Muscle of leg (tissue), 11 donors: ENCODE data around the gene VAV2. TPM values are rescaled to one million over a fixed set of nuclear protein-coding genes. Genes with fewer than 3 reads are reported as not detected.
A peak's percentile ranks its signal among the peaks of the same experiment; 100 is the strongest.

Experiments
- DNase-seq: peaks from one replicate; pipeline ENCODE4 v3.0.0; 2013
- H3K27ac ChIP-seq: one replicate; pipeline ENCODE4 v1.5.1; 2013; ENCODE audit warnings: mild to moderate bottlenecking, low read length, control low read depth
- H3K27me3 ChIP-seq: one replicate; pipeline ENCODE4 v1.6.1; 2013; ENCODE audit warnings: low read length; ENCODE audit not compliant: control insufficient read depth, insufficient read depth
- H3K36me3 ChIP-seq: one replicate; pipeline ENCODE4 v1.6.1; 2013; ENCODE audit warnings: low read length; ENCODE audit not compliant: control insufficient read depth, insufficient read depth
- H3K4me1 ChIP-seq: one replicate; pipeline ENCODE4 v1.6.1; 2013; ENCODE audit warnings: low read length; ENCODE audit not compliant: control insufficient read depth, insufficient read depth
- H3K4me3 ChIP-seq: one replicate; pipeline ENCODE4 v1.5.1; 2013; ENCODE audit warnings: low read length, control low read depth
- H3K9me3 ChIP-seq: replicated peaks from 2 replicates; pipeline ENCODE4 v1.6.1; 2013; ENCODE audit warnings: low read depth, low read length; ENCODE audit not compliant: control insufficient read depth
- WGBS: methylation state at CpG from one replicate; pipeline ENCODE4 v1.1.5; 2013; ENCODE audit warnings: missing lambda C conversion rate; ENCODE audit not compliant: insufficient coverage; 5-methylcytosine and 5-hydroxymethylcytosine counted together
- polyA plus RNA-seq, 8 donors: library from polyadenylated mRNA; unstranded; fragments of 120-200 nt; gene quantifications; one replicate each; pipeline versions ENCODE4 v1.2.1 to v1.2.3, GENCODE V29; 2013; ENCODE audit warnings: inconsistent platforms in 1 of 8, low replicate concordance in 1 of 8; ENCODE audit not compliant: insufficient read length in 8 of 8, insufficient read depth in 1 of 8
- total RNA-seq: library from RNA; stranded (reverse); fragments of 120-200 nt; gene quantifications from one replicate; pipeline ENCODE4 v1.2.4, GENCODE V29; 2013

The VAV2 gene
- total and polyA plus RNA-seq, 9 donors = 7.4 to 19.1 (median 16.0) TPM

DNA sequence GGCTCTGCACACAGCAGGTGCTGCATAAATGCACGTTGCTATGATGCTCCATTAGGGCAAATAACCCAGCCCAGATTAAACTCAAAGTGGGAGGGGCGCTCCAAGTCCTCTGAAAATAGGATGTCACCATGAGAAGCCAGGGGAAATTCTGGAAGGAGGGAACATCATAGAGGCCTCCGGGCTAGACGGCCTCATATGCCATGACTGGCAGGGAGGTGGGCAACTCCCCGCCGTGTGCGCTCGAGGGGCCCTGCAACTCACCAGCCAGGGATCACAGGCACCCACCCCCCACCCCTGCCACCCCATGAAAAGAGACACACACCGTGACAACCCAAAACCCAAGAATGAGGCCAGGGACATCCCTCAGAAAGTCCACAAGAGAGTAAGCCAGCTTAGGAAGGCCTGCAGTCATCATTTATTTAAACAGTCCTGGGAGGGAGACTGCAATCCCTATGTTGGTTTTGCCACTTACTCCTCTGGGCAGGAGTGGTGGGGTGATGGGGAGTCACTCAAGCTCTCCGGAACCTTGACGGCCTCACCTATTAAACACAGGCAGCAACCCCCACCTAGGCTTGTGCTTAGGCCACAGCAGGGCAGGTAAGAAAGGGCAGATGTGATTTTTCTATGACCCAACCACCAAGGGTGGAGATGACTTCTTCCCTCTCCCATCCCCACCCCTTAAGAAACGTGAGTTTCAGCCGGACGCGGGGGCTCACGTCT, 4.0 kb downstream of the VAV2 start:
- Histone ChIP-seq H3K9me3 (no peaks in the 10 kb centered on the region), H3K4me3 (no peak overlapping the region), H3K27ac (no peak overlapping the region), H3K27me3 (peaks cover 5% of the 10 kb centered on the region), H3K4me1 (peaks cover 21% of the 10 kb centered on the region), H3K36me3 (no peaks in the 10 kb centered on the region)
- WGBS = 80% methylated on average over 2 of the region's 16 CpGs
- DNase-seq = no peak

DNA sequence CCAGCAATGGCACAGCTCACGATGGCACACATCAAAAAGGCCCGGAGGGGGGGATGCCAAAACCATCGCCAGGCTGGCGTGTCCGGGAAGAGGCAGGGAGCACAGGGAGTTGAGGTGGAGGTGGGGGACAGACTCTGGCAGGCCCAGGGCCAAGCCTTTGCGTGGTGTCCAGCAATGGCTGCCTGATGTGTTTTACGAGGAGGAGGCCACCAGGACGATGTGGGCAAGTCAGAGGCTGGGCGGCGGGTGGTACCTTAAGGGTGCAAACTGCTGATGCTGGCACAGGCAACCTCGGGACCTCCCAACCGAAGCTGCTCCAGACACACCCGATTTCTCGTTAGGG, 4.7 kb downstream of the VAV2 start:
- H3K36me3 ChIP-seq = no peaks in the 10 kb centered on the region
- H3K27ac ChIP-seq = no peak overlapping the region
- H3K27me3 ChIP-seq = peaks cover 5% of the 10 kb centered on the region
- no peak overlapping the region for H3K4me3 ChIP-seq
- peaks cover 26% of the 10 kb centered on the region for H3K4me1 ChIP-seq
- H3K9me3 ChIP-seq = no peaks in the 10 kb centered on the region
- WGBS = 87% methylated on average over 11 of the region's 14 CpGs
- no peak for DNase-seq

DNA sequence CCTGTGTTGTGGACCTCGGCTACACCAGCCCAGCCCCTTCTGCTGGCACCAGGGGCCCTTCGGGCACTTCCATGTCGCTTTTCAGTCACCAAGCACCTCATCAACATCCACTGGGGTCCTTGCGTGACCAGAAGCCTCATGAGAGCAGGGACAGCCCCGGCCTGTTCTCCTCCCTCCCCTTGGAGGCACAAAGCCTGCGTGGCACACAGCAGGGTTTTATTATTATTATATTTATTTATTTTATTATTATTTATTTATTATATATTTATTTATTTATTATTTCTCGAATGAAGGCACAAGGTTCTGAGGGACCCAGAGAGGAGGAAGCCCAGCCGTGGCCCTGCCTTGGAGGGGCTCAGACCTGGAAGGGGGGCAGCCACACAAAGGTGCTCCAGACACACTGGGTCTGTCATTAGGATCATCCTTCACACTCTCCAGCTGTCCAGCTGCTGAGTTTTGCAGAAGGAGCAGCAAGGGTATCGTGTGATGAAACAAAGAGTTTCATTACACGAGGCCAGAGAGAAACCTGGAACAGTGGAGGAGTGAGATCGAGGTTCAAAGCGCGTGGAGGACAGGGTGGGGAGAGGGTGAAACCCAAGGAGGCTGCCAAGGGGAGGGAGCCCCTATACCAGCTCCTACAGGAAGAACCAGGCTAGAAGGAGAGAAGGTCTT, 5.2 kb downstream of the VAV2 start:
- Histone ChIP-seq H3K36me3 (no peaks in the 10 kb centered on the region), H3K4me3 (no peak overlapping the region), H3K4me1 (peaks cover 31% of the 10 kb centered on the region), H3K9me3 (no peaks in the 10 kb centered on the region), H3K27ac (no peak overlapping the region), H3K27me3 (peaks cover 5% of the 10 kb centered on the region)
- WGBS = 68% methylated on average over 8 of the region's 13 CpGs
- DNase-seq = no peak

DNA sequence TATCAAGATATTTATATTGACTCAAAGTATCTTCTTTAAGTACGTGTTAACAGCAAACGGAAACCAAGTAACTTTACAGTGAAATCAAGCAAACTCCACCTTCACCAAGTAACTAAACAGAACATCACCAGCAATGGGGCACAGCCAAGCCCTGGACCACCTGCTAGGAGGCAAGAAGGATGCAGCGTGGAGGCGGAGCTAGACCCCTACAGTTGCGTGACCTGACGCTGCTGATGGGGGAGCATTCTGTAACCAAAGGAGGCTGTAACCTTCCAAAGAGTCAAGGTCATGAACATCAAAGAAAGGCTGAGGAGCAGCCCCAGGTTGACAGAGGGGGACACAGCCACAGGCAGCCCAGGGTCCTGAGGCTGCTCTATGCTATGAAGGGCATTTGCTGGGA, 6.1 kb downstream of the VAV2 start:
- no peaks in the 10 kb centered on the region for H3K9me3 ChIP-seq
- 60% methylated on average over 4 of the region's 6 CpGs for WGBS
- peaks cover 5% of the 10 kb centered on the region for H3K27me3 ChIP-seq
- H3K4me3 ChIP-seq = no peak overlapping the region
- H3K27ac ChIP-seq = no peak overlapping the region
- H3K36me3 ChIP-seq = no peaks in the 10 kb centered on the region
- DNase-seq = no peak
- H3K4me1 ChIP-seq = peaks cover 35% of the 10 kb centered on the region

DNA sequence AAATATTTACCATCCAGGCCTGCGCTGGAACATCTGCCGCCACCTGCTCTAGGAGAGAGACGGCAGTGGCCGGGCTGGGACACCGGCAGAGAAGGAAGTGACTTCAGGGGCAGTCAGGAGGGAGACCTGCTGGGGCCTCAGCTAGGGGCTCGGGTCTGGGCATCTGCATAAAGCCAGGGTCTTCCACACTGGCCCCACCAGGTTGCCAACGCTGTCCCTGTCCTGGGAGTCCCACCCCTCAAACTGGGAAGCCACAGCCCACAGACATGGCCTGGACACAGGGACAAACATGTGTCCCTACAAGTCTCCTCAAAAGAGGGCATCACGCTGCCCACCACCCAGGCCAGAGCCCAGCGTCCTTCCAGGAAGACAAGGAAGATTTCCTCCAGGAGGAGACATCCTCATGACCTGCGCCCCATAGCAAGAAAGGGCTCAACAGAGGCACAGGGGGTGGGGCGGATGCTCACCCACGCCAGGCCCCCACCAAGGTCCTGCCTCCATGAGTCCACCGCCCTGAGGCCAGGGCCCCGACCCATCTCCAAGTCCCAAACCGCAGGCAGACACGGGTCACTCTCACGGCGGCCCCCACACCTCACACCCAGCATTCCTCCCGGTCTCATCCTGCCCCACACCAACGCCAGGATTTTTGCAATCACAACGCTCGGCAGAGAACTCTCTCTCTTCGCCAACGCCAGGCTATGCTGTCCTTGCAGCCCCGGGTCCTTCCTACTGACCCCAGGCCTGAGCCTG, 9.0 kb downstream of the VAV2 start:
- Histone ChIP-seq H3K27ac (no peak overlapping the region), H3K27me3 (no peaks in the 10 kb centered on the region), H3K36me3 (no peaks in the 10 kb centered on the region), H3K4me3 (no peak overlapping the region), H3K4me1 (peaks cover 50% of the 10 kb centered on the region), H3K9me3 (no peaks in the 10 kb centered on the region)
- DNase-seq = no peak
- WGBS = 65% methylated on average over 25 of the region's 25 CpGs

DNA sequence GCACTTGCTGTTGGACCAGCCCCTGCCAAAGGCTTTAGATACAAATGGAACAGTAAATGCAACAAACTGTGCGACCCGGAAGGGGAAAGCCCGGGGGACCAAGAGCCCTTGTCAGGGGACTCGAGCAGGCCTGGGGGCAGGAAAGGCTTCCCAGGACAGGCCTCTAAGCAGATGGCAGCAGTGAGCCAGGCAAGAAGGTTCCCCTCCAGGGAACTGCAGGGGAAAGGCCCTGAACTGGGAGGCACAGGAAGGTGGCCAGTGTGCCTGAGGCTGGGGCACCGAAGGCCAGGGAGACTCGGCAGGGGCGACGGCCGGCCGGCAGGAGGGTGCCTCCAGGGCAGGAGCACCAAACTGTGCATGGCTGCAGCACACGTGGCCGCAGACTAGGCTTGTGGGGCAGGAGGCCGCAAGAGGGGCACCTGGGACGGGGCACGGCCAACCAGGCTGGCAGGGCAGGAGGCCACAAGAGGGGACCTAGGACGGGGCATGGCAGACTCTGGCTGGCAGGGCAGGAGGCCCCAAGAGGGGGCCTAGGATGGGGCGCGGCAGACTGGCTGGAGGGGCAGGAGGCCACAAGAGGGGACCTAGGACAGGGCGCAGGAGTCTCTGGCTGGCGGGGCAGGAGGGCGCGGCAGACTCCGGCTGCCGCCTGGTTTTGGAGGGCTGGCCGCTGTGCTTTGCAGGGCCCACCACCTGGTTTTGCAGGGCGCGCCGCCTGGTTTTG, 10.0 kb downstream of the VAV2 start:
- Histone ChIP-seq H3K36me3 (no peaks in the 10 kb centered on the region), H3K4me1 (peaks cover 54% of the 10 kb centered on the region), H3K27me3 (no peaks in the 10 kb centered on the region), H3K27ac (no peak overlapping the region), H3K9me3 (no peaks in the 10 kb centered on the region), H3K4me3 (no peak overlapping the region)
- 83% methylated on average over 28 of the region's 28 CpGs for WGBS
- no peak for DNase-seq

DNA sequence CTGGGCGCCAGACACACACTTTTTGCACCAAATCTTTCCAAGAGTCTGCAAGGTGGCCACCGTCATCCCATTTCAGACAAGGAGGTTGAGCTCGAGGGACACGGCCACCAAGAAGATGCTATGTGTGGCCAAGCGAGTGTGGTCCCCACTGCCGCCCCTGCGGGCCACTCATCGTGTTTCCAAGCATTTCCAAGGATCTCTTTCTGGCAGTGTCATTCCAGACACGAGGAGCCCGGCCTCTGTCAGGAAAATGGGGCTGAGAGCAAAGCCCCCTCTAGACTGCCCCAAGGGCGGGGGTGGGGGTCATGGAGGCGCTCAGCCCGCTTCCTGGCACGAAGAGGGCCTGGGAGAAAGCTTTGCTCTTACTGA, 10.6 kb downstream of the VAV2 start:
- WGBS = 84% methylated on average over 14 of the region's 14 CpGs
- no peak for DNase-seq
- Histone ChIP-seq H3K36me3 (no peaks in the 10 kb centered on the region), H3K4me3 (no peak overlapping the region), H3K4me1 (peaks cover 57% of the 10 kb centered on the region), H3K27me3 (no peaks in the 10 kb centered on the region), H3K9me3 (no peaks in the 10 kb centered on the region), H3K27ac (no peak overlapping the region)

DNA sequence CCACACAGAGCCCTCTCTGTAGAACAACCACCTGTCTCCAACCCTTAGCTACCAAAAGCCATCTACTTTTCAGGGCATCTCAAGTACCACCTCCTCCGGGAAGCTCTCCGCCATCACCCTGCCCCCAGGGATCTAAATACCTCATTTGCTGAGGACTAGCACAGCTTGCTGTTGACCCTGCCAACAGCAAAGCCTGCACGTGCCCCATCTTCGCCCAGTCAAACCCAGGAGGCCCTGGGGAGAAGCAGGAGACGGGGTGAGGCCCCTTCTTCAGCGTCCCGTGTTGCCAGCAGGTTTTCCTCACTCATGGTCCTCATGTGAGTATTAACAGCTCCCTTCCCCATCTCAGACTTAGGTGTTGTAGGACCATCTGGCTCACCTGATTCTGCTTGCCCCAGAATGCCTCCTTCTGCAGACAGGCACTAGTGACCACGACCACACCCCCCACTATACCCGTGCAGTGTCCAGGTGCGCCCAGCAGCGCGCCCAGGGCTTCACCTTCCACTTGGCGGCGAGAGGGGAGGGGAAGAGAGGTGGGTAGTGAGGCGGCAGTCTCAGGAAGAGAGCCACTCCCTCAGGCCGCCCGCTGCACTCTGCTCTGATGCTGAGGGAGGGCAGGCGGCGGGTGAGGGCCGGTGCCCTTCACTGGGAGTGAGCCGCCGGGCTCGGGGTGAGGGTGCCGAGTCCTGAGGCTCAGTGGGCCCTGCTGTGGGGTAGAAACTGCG, 11.1 kb downstream of the VAV2 start:
- Histone ChIP-seq H3K27me3 (no peaks in the 10 kb centered on the region), H3K9me3 (no peaks in the 10 kb centered on the region), H3K4me1 (peaks cover 57% of the 10 kb centered on the region), H3K4me3 (no peak overlapping the region), H3K36me3 (no peaks in the 10 kb centered on the region), H3K27ac (no peak overlapping the region)
- DNase-seq = no peak
- 80% methylated on average over 16 of the region's 25 CpGs for WGBS

DNA sequence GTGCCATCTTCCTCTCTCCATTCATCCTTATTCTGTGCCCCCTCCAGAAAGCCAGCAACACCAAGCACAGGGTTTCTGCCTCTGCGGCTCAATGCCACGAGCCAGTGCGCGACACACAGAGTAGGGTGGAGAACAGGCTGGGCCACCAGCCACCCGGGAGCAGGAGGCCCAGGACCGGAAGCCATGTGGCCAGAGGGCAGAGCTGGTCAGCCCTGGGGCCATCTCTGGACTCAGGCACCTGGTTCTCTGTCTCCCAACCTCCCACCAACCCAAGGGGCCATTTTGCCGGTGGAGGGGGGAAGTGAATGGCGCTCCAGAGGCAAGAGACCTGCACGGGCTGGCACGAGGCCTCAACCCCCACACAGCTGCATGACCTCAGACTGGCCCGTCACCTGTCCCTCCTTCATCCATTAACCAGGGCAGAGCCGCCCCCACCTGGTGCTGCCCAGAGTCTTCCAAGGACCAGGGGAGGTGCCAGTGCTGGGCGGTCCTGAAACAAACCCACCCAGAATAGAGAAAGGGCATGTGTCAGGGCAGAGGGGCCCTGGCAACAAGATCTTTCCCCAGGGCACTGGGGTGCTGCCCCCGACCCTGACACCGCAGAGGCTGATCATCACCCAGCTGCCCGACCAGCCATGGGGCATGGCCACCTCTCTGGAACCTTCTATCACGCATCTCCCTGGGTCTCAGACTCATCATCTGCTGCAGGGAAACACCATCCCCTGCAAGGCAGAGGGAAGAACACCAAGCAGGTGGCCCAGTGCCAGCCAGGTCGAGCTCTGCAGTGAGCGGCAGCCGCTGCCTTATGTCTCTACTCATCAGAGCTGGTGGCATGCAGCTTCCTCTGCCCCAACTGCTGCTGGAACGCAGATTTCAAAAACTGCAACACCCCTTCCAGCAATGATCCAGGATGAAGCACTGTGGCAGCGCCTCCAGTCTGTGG, 11.9 kb downstream of the VAV2 start:
- no peaks in the 10 kb centered on the region for H3K36me3 ChIP-seq
- H3K4me1 ChIP-seq = peaks cover 57% of the 10 kb centered on the region
- H3K27me3 ChIP-seq = no peaks in the 10 kb centered on the region
- H3K9me3 ChIP-seq = no peaks in the 10 kb centered on the region
- WGBS = 72% methylated on average over 17 of the region's 22 CpGs
- peak; percentile 59 for DNase-seq
- H3K27ac ChIP-seq = no peak overlapping the region
- H3K4me3 ChIP-seq = no peak overlapping the region
